Stimulated activated CD4-positive, alpha-beta T cell treated with anti-CD3 and anti-CD28 coated beads, Interleukin-4, amount 100 ng/mL, for 1 hour (primary cell): ENCODE data around the gene ELMOD2.
"Not testable (repeated sequence)": the region's sequence is repeated elsewhere in the genome, so short reads cannot be mapped to it uniquely, and the experiment has no call there.

Experiments used
- DNase-seq: peaks from one replicate; pipeline ENCODE4 v3.0.0-alpha.2; 2020

Gene ELMOD2

DNA sequence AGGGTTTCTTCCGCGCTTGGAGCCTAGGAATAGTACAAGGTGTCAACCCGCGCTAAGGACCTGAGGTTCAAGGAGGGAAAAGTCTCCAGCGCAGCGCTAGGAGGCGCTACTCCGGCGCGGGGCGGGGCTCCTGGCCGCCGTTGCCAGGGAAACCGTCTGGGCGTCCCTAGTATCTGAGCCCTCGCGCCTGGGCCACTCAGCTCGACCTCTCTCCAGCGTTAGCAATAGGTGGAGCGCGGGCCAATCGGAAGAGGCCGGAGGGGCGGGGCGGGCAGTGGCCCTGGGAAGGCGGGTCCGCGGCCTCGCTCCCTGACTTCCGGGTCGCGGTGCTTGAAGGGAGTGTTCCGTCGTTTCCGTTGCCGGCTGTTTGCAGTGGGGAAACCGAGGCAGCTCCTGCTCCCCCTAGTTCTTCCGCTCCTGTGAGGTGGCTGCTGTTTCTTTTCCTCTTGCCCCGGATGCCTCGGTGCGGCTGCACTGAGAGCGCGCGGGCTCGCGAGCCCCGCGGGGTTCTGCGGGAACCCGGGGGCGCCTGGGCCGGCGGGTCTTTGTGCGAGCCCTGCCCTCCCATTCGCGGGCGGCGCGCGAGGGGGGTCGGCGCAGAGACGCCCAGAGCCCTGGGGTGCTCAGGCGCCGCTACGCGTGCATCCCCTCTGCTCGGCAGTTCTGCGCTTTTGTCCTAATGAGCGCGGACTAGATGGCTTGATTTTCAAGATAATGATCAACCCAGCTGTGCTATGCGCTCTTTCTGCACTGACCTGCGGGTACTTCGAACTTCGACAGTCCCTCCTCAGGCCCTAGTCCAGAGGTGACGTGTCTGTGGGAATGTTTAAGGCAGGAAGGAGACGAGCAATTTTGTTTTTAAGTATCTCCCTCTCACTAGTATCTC is at the start of gene ELMOD2:
ELMOD2 (plus strand) TSS at position 312 of the 886 bp plus-strand sequence. CDS start 1,261 bp downstream, outside the sequence.
- peak; percentile 98 for DNase-seq

DNA sequence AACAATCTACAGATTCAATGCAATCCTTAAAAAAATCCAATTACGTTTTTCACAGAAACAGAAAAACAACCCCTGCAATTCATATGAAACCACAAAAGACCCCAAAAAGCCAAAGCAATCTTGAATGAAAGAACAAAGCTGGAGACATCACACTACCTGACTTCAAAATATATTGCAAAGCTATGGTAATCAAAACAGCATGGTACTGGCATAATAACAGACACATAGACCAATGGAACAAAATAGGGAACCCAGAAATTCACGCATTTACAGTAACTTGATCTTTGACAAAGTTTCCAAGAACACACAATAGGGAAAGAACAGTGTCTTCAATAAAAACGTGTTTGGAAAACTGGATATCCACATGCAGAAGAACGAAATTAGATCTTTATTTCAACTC is 40.5 kb upstream of the ELMOD2 start:
- DNase-seq: no peak

- DNase-seq: no peak
Measured at GRCh38 chr4:140485939-140486338, 38.0 kb upstream of the ELMOD2 start.

DNA sequence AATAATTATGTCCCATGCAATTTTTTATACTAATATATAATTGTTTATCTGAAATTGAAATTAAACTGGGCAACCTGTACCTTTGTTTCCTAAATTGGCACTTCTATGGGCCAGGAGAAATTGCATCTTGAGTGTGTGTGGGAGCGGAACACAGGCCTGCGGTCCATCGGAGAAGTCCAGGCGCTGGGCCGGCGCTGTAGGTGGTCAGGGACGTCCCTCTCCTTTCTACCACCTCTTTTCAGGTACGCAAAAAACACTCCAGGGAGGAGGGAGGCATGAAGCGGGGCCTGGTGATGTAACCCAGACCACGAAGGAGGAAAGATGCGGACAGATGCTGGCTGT is 26.6 kb upstream of the ELMOD2 start:
- no peak for DNase-seq

GRCh38 chr4:140497747-140498636 is 26.0 kb upstream of the ELMOD2 start, which contains the start of gene MGAT4D:
MGAT4D (minus strand) TSS chr4:140498293; CDS start chr4:140498222, 71 bp downstream.
- peak; percentile 2 for DNase-seq

DNA sequence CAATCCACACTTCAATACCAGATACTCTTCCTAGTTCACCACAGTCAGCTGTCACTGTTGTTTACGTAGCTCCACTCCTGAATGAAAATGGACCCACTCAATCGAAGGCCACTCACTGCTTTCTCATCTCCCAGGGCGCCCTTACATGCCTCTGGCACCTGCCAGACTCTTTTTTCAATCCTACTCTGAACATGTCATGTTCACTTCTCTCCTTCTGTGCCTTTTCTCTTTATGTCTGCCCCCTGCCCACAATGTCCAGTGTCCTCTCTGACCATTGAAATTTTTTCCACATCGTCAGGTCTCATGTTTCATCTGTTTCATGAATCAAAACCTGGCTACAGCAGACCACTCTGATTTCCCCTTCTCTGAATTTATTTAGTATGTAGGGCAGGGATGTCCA is 24.6 kb upstream of the ELMOD2 start:
- DNase-seq: no peak

- no peak for DNase-seq
Measured at GRCh38 chr4:140504261-140504660, 19.7 kb upstream of the ELMOD2 start.

GRCh38 chr4:140513765-140514164 is 10.2 kb upstream of the ELMOD2 start:
- not testable (repeated sequence) for DNase-seq

DNA sequence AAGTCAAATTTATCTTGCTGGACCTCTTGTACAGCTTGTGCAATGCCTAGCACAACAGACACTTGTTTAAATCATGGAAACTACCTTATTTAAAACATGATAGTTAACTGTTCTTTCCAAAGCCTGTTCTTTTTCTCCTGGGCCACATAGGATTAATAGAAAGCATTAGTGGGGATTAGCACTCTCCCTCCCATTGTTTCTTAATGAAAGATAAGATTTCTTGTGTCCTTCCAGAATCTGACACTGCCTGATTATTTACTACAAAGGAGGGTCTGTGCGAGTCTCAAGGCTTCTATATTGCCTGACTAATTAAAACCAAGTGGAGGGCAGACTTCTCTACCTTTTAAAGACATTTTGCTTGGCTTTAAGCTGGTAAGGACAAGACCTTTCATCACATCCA is 8.5 kb upstream of the ELMOD2 start:
- no peak for DNase-seq

- no peak for DNase-seq
Measured at GRCh38 chr4:140523370-140523856, 555 bp upstream of the ELMOD2 start.

- no peak for DNase-seq
Measured at GRCh38 chr4:140529434-140529833, 5.5 kb downstream of the ELMOD2 start.

- no peak for DNase-seq
Measured at GRCh38 chr4:140533951-140534480, 10.0 kb downstream of the ELMOD2 start.

GRCh38 chr4:140556372-140557085 is 32.6 kb downstream of the ELMOD2 start:
- DNase-seq: no peak

DNA sequence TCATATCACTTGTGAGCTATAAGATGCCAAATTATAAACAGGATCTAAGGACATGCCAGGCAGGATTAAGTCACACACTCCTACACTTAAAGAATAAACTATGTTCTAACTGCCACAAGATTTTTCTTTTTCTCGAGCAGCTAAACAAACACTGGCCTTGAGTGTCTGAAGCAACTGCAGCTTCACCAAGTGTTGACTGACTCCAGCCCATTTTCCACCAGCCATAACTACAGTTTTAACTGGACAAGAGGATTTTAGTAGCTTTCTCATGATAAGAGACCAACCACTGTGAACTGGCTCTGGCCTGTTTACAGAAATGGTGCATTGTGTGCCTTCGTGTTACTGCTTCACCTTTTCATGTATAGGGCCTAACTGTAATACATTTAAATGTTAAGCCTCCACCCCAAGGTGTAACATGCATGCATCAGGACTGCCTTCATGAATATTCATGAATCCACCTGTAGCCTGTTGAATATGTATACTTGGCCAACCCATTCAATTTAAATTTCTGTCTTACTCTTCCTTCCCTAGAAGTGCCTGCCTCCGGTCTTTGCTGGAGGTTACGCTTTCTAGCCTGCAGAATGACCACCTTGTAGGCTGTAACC is 34.0 kb downstream of the ELMOD2 start:
- DNase-seq: no peak

DNA sequence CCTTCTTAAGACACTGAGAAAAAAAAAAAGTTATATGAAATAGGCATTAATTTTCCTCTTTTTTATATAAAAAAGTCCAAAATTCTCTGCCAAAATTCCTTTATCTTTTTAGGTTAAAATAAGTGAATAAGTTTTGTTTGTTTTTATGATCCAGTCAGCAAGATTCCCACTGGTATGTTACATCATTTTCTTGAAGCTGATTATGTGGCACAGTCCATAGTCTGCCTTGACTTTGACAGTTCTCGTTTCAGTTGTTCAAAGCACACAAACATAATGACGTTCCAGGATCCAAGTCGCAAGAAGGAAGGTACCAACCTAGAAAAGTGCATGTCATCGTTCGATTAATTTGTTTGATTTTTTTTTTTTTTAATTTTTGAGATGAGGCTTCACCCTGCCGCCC is 35.7 kb downstream of the ELMOD2 start:
- DNase-seq: no peak

DNA sequence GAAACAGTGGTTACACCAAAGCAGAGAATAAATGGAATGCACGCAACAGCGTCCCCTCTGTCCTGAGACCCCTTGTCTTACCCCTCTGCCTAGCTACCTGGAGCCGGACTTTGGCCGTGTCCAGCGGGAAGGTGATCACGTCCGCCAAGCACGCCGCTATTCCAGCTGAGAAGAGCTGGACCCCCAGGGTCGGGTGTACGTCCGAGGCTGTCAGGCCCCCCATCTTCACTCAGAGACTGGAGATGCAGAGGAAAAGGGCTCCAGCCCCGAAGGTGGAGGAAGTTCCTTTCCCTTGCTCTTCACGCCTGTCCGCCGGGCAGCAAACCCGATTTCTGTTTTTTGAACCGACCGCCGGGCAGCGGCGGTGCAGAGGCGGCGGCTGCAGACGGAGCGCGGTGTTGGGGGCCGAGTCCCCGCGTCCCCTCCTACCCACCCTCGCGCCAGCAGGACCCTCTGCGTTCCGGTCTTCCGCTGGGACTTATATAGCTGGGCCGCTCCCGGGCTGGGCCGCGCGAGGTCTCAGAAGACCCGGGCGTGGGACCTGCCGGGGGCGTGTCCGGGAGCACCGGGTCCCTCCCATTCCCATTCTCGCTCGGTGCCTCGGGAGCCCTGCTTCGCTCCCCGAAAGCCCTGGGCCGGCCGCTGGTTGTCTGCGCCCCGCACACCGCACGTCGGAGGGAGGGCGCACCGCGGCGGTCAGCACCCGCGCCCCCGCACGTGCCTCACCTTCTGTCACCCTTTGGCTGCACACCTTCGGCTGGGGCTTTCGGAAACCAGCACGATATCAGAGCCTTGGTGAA is 44.7 kb downstream of the ELMOD2 start, which contains the start of gene UCP1:
UCP1 (minus strand) TSS at position 455 of the 800 bp plus-strand sequence; CDS start at position 223, 232 bp downstream.
- peak; percentile 4 for DNase-seq

DNA sequence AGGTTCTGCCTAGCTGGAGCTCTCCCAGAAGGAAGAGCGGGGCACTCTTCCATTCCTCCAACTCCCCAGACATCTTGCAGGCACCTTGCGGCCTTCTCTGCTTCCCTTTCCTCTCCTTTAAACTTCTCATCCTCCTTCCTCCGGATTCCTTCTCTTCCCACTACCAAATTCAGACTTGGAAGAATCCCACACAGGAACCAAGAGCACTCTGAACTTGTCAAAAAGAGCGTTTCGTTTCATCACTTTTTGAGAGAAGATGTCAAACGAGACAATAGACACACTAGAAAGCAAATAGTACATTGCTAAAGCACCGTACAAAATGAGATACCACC is 45.3 kb downstream of the ELMOD2 start:
- DNase-seq: no peak

DNA sequence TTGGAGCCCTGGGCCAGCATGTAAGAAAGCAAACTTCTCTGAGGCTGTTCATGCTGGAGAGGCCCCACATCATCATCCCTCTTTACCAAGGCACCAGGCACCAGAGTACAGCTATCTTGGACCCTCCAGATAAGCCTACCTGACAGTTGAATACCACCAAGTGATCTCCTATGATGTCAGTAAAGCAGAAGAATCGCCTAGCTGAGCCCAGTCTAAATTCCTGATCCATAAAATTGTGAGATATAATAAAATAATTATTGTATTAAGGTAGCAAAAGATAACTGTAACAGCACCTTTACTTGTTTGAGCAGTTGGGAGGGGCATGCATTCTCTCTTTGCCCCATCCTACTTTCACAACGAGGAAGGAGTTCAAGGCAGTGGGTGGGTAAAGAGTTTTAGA is 47.7 kb downstream of the ELMOD2 start:
- no peak for DNase-seq

DNA sequence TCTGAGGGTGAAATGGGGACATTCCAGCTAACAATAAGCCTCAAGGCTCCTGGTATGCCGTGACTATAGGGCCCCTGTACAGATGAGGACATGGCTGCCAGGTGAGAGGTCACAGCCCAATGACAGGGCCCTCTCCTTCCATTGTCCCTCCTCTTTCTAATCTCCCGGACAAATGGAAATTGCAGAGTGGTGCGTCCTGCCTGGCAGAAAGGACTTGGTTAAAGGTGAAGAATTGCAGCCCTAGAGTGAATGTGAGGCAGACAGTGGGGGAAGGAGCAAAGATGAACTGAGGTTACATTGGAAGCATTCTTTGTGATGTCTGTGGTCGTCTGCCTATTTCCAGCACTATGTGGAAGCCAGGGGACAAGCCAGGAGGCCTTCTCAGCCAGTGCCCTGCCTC is 51.5 kb downstream of the ELMOD2 start:
- DNase-seq: no peak

GRCh38 chr4:140579278-140579677 is 55.3 kb downstream of the ELMOD2 start:
- DNase-seq: no peak

DNA sequence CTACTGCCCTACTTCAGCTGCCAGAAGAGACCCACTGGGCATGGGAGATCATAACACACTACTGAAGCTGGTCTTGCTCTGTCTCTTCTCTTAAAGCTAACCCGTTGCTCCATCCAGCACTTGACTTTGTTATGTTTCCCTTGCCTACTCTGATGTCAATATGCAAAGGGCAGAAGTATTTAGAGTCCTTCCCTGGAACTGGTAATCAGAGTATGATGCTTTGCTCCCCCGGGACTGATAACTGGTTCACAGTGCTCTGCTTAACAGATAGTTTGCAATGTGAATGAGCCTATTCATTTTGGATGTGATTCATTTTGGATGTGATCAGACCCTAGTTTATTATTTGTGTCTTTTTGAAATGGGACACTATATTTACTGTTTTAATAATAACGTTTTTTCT is 57.1 kb downstream of the ELMOD2 start:
- no peak for DNase-seq
